Colon (tissue), 2 donors: ENCODE results near the gene UFC1.
"Not testable (repeated sequence)": the region's sequence is repeated elsewhere in the genome, so short reads cannot be mapped to it uniquely, and the experiment has no call there.

Source experiments
- FAIRE-seq: peaks from 2 replicates; lab custom pipeline; 2012; peaks lifted over from hg19 to GRCh38; lab: Jason Lieb, UNC
- donor health status: control.
- donor health status: control.

Gene UFC1

GRCh38 chr1:161153682-161154337 lies at the start of gene UFC1:
Gene UFC1 (plus strand): TSS chr1:161153978. CDS start chr1:161153998, 20 bp downstream.
- no peak for FAIRE-seq

- no peak for FAIRE-seq
Observed at GRCh38 chr1:161106431-161106830, 47.3 kb upstream of the UFC1 start.

GRCh38 chr1:161111117-161111516 lies 42.7 kb upstream of the UFC1 start:
- no peak for FAIRE-seq

- FAIRE-seq, result no peak
Observed at GRCh38 chr1:161111527-161111926, 42.3 kb upstream of the UFC1 start.

- no peak for FAIRE-seq
Observed at GRCh38 chr1:161113915-161114314, 39.9 kb upstream of the UFC1 start.

GRCh38 chr1:161114556-161114955 lies 39.2 kb upstream of the UFC1 start:
- FAIRE-seq, result no peak

- FAIRE-seq, result no peak
Observed at GRCh38 chr1:161115132-161115711, 38.6 kb upstream of the UFC1 start.

GRCh38 chr1:161115961-161116360 lies 37.8 kb upstream of the UFC1 start:
- not testable (repeated sequence) for FAIRE-seq

- no peak for FAIRE-seq
Observed at GRCh38 chr1:161117759-161118581, 35.8 kb upstream of the UFC1 start, which contains the start of the genes NIT1 and PFDN2. Gene NIT1 (plus strand): TSS chr1:161118105. CDS start chr1:161118177, 72 bp downstream. Gene PFDN2 (minus strand): TSS chr1:161118037. CDS start chr1:161118026, 11 bp downstream.

- no peak for FAIRE-seq
Observed at GRCh38 chr1:161119092-161119903, 34.5 kb upstream of the UFC1 start.

GRCh38 chr1:161121042-161121650 lies 32.6 kb upstream of the UFC1 start:
- FAIRE-seq, result no peak

GRCh38 chr1:161121834-161122233 lies 31.9 kb upstream of the UFC1 start:
- no peak for FAIRE-seq

GRCh38 chr1:161122967-161123366 lies 30.8 kb upstream of the UFC1 start:
- no peak for FAIRE-seq

GRCh38 chr1:161127649-161128048 lies 26.1 kb upstream of the UFC1 start:
- no peak for FAIRE-seq

GRCh38 chr1:161128591-161129420 lies 25.0 kb upstream of the UFC1 start:
- no peak for FAIRE-seq

- FAIRE-seq, result no peak
Observed at GRCh38 chr1:161130266-161130665, 23.5 kb upstream of the UFC1 start.

GRCh38 chr1:161131523-161132409 lies 22.0 kb upstream of the UFC1 start:
- FAIRE-seq, result no peak

- no peak for FAIRE-seq
Observed at GRCh38 chr1:161132410-161133219, 21.2 kb upstream of the UFC1 start, which contains the start of gene DEDD. Gene DEDD (minus strand): TSS chr1:161132667. CDS start chr1:161124462, 8,205 bp downstream.
